ENCODE results near the gene CCNJL.
A peak's percentile ranks its signal among the peaks of the same experiment; 100 is the strongest.

CCNJL gene

DNA sequence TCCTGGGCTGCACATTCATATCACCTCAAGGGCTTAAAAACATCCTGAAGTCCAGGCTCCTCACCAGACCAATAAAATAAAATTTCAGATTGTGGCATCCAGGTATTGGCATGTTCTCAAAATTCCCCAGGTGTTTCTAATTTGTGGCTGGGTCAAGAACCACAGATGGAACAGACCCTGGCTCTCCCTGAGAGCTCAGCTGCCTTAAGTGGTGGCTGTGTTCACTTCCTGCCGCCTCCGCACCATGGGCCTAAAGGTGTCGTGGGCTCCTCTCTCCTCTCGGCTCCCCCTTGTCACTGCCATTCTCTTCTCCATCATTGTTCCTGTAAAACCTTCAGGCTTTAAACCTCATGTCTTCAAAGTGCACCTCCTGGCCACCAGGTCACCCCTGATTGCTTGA, 17.8 kb upstream of the CCNJL start:
- DNase-seq = no peak

DNA sequence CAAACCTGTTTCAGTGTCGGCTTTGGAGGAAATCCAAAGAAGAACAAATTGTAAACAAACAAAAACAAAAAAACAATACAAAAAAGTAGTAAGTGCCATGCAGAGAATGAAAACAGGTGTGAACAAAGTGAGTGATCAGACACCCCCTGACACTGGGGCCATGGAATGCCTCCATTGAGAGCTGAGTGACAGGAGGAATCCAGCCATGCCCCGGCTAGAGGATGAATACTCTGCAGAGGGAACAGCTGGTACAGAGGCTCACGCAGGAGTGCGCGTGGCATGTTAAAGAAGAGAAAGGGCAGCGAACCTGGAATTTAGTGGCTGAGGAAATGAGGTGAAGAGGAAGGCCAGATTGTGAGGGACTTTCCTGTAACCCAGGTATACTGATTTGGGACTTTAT, 15.5 kb upstream of the CCNJL start:
- DNase-seq = no peak

DNA sequence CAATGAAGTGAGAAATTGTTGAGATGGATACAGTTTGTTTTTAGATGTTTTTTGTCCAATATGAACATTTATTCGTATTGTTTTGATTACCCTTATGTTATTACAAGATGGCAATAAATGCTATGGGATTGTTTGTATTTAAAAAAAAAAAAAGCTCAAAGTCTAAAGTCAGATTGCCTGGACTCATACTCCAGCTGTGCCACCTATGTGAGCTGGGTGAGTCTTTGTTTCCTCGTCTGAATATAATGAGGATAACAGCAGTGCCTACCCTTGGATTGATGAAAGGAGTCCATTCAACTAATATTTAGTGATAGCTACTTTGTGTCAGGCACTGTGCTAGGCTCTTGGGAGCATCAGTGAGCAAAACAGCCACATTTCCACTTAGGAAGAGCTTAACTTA, 14.6 kb upstream of the CCNJL start:
- no peak for DNase-seq

GRCh38 chr5:160325716-160326115, 13.4 kb upstream of the CCNJL start:
- DNase-seq = no peak

DNA sequence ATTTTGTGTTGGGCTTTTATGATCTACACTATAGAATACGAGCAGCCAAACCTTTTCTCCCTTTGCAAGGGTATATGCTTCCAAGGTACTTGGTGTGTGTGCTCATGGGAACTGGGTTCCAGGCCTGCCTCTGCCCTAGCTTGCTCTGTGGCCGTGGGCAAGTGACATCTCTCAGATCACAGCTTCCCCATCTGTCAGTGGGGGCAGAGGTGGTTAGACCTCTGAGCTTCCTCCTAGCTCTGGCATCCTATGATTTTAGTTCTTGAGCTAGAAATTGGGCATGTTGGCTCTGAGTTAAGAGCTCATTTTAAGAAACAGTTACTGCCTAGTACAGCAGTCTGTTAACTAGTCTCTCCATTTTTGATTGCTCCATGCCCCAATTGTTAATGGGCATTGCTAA, 12.5 kb upstream of the CCNJL start:
- DNase-seq = peak; percentile 37

- peak; percentile 86 for DNase-seq
These were observed 6.0 kb upstream of the CCNJL start for GRCh38 chr5:160318409-160318808.

GRCh38 chr5:160317434-160317833, 5.1 kb upstream of the CCNJL start:
- DNase-seq = no peak

DNA sequence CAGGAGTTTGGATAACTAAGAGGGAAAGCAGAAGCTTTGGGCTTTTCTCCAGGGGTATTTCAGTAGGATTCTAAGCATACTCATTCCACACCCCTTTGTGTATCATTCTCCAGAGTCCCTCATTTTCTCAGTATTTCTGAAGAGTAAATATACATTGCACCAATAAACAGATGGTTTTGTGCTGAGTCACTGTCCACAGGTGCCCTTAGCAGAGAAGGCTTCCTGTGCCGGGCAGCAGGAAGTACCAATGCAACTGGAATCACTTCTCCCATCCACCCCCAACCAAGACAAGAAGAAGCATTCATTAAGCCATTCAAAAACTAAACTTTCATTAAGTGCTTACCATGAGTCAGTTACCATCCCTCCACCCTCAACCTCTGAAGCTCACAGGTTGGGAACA, 3.6 kb upstream of the CCNJL start:
- DNase-seq = peak; percentile 11

DNA sequence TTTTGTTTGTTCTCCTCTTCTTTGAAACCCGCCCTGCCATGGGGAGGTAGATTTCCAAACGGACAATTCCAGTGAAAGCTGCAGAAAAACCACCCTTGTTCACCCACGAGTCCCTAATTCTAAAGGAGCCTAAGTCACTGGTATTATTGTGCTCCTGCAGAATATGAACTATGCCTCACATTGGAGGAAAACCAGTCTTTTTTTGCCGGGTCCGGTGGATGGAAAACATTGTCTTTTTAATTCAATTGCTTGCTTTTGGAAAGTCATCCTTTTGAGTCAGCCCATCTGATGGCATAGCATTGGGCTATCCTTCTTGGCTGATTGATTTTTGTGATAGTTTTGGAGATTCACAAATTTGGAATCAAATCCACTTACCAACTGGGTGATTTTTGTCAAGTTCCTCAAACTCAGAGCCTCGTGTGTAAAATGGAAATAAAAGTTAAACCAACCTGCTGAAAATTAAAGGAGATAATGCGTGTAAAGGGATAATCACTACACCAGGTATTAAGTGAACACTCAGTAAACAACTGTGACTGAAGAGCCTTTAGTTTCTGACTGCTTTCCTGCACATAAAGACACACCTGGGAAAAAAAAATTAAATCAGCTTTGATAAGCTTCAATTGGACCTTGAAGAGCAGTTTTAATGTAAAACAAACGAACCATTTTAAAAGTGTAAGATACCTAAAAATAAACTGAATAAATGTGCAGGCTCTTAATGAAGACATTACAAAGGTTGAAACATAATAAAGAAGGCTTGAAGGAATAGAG, 780 bp upstream of the CCNJL start:
- DNase-seq = no peak

DNA sequence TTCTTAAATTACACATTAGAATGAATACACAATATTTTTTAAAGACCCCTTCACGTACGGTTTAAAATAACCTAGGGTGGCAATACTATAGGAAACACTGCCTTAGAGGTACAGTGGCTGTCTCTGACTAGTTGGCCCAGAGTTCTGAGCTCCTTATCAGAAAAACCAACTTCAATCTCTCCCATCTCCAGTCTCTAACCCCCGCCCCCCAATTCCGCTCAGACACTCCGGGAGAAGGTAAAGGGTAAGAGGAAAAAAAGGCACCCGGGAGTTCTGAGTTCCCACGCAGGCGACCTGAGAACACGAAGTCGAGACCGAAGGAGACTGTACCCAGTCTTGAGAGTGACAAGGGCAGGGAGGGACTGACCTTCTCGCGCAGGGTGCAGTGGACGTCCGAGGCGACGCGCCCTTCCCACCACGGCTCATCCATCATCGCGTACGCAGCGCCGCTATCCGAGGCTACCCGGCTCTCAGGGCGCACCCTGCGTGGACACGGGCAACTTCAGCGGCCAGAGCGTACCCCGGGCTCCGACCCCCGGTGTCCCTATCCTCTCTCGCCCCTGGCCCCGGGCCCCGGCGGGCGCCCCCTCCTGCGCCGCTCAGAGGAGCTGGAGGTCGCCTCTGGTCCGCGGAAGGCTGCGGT, 752 bp downstream of the CCNJL start:
- no peak for DNase-seq

DNA sequence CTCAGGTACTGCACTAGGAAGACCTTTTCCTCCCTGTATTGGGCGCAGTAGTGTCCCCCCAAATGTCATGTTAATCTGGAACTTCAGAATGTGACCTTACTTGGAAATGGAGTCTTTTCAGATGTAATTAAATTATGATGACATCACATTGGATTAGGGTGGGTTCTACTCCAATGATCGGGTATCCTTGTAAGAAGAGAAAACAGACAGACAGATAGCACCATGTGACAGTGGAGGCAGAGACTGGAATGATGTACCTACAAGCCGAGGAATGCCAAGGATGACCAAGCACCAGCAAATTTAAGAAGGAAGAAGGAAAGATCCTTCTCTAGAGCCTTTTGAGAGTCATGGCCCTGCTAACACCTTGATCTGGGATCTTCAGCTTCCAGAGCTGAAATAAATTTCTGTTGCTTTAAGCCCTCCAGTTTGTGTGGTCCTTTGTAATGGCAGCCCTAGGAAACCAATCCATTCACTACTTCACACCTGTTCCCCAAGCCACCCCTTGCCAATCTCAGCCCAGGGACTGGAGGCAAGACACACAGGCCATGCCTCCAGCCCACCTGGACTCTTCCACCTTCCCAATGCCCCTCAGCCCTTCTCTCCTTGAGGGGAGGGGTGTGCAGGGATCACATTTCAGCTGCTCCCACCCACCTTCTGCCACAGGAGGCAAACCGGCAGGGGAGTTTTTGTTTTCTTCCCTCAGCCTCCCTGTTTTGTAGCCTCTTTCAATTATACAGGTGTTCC, 1.6 kb downstream of the CCNJL start:
- DNase-seq = no peak

DNA sequence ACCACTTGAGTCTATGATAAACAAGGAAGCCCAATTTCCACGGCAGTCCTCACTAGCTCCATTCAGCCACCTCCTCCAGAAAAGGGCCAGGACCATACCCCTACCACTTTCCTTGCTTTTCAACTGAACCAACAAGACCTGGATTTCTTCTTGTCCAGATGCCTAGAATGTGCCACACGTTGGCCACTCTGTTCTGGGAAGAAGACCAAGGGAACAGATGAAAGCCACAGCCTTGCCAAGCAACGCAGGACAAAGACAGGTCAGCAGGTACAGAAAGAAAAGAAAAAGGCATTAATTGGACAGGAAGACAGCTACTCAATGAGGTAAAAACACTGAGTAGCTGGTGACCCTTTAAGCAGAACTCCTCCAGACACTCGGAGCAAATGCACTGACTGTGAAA, 2.2 kb downstream of the CCNJL start:
- no peak for DNase-seq

DNA sequence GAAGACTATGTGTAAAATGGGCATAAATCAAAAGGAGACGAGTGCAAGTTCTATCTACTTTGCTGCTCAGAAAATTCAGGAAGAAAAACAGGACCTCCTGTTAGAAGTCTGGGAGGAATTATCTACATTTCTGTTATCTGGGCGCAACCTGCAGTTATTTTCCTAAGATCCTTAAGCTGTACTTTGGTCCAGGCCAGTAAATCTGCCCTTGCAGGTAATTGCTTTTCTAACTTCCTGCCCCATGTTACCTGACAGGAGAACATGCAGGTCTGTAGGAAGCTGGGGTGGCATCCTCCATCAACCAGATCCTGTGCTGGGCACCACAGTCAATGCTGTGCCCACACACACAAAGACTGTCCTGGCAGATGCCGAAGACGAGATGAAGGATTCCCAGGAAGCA, 5.7 kb downstream of the CCNJL start:
- no peak for DNase-seq

GRCh38 chr5:160305319-160305718, 7.0 kb downstream of the CCNJL start:
- DNase-seq = no peak

DNA sequence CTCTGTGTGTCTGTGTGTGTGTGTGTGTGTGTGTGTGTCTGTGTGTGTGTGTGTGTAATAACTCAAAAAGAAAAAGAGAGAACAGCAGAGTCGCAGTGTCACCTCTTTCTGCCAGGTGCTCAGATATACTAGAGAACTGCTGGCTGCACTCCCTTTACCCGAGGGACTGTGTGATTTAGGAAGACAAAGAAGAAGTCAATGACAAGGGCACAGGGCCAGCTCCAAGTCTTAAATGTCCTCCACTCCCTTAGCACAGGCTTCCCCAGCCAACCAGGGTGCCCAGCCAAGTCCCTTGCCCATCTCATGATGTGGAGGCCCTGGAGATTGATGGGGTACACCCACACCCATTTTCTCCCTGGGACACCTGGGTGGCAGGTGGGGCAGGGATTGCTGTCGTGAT, 8.7 kb downstream of the CCNJL start:
- DNase-seq = no peak

- DNase-seq = no peak
These were observed 14.2 kb downstream of the CCNJL start for GRCh38 chr5:160298189-160298588.

DNA sequence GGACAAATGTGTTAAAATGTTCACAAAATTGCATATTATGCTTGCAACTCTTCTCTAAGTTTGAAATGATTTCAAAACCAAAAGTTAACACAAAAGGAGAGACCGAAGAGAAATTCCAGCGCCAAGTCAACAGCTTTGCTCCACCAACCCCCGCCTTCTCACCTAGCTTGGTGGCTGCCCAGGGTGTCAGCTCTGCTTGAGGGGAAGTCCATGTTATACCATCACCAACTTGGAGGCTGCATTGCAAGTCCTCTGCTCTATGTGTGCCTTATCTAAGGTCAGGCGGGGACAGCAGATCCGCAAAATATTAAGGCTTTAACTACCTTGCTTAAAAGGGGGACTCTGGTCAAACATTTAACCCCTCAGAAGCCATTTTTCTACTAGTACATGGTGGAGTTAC, 14.6 kb downstream of the CCNJL start:
- DNase-seq = no peak

DNA sequence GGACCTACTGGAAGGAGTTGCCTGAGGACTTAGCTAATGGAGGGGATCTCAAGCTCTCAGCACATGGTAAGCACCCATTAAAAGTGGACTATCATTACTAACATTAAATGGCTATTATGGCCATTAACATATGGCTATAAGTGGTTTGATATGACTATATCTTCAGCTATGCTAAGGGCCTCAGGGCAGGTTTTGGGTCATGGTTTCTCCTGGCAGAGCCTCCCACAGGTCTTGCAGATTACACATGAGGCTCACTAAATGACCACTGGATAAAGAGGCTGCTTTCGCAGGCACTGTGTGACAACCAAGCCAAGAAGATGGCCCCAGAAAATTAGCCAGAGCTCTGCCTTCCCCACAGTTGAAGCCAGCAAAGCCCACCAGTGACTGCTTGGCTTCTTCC, 15.4 kb downstream of the CCNJL start:
- DNase-seq = no peak

- DNase-seq = no peak
These were observed 15.9 kb downstream of the CCNJL start for GRCh38 chr5:160296496-160296895.

GRCh38 chr5:160293901-160294561, 18.3 kb downstream of the CCNJL start:
- no peak for DNase-seq

GRCh38 chr5:160293386-160293785, 19.0 kb downstream of the CCNJL start:
- DNase-seq = no peak

DNA sequence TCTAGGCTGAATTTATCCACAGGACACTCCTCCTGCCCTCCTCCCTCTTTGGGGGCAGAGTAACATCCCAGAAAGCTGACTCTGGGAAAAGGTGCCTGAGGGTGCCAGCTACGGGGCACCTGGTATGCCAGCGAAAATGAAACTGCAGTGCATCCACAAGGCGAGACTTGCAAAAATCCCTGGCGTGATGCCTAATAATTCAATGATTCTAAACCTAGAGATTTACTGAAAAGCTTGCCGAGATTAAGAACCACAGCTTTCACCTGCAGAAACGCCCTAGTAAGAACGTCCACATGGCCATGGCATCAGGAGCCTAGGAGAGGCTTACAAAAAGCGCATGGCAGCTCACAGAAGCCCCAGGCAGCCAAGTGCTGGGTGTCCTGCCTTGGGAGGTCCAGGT, 20.9 kb downstream of the CCNJL start:
- no peak for DNase-seq

DNA sequence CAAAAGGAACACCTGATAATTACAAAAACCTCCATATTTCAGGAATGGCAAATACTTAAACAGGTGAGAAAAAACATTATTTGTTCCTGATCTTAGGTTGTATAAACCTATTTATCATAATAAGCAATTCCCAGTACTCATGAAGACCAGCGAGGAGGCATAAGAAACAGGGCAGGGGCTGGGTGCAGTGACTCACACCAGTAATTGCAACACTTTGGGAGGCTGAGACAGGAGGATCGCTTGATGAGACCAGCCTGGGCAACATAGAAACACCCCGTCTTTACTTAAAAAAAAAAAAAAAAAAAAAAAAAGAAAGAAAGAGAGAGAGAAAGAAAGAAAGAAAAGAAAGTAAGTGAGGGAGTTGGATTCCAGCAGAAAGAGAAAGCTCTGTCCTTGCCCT, 21.6 kb downstream of the CCNJL start:
- DNase-seq = no peak

DNA sequence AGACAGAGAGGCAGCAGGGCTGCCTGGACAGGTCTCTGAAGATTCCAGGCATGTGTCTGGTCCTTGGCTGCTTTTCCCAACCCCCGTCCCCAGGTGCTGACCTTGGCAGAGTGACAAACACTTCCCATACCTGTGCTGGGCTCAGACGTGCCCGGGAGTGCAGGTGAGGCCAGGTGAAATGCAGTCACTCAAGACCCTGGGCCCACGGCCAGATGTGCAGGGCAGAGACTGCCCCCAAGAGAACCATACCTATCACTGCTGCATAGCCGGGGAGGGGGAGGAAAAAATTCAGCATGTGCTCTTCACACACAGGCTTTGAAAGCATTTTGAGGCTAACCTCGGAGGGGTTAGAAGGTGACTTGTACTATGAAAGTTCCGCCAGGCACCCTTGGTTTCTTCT, 22.6 kb downstream of the CCNJL start:
- no peak for DNase-seq

Data from inflammatory macrophage treated with lipopolysaccharide for 4 hours (primary cell).